A549 (cell line): ENCODE data around the gene ITGB2. TPM values are rescaled to one million over a fixed set of nuclear protein-coding genes. Genes with fewer than 3 reads are reported as not detected.

ENCODE experiments used
- ATAC-seq, 2 experiments: fragments of 200-7000 bp in 1 of 2; fragments of >200 bp in 1 of 2; cut with Nextera tagmentation in 1 of 2; cut with Tn5 transposase in 1 of 2; 3 replicates each; pipeline versions ENCODE4 v1.8.0 to v1.9.1; 2018 to 2020; ENCODE audit warnings: mild to moderate bottlenecking in 1 of 2, moderate library complexity in 1 of 2
- CTCF ChIA-PET: fragments of 300-600 bp; sonication (Branson Sonifier 250); formaldehyde crosslinking; extraction: SDS; loops from one replicate; lab custom pipeline; 2021; ENCODE audit warnings: antibody characterized with exemption, inconsistent platforms; lab: Yijun Ruan, JAX
- POLR2A ChIA-PET: fragments of 350-600 bp; formaldehyde crosslinking; extraction: SDS; loops from one replicate; lab custom pipeline; 2021; ENCODE audit warnings: antibody characterized with exemption, inconsistent platforms; lab: Yijun Ruan, JAX
- DNase-seq, 2 experiments: peaks; one replicate each; pipeline versions ENCODE4 v3.0.0 to v3.0.0-alpha.2; 2011 to 2016; ENCODE audit warnings: low read depth in 1 of 2, low spot score in 1 of 2
- FAIRE-seq: peaks from 2 replicates; lab custom pipeline; 2011; peaks lifted over from hg19 to GRCh38; lab: Jason Lieb, UNC
- H3K27ac ChIP-seq, 2 experiments: fragments of >200 bp; sonication (Bioruptor Twin); formaldehyde crosslinking; 3 replicates each; pipeline ENCODE4 v1.5.1; 2016 to 2017
- H3K4me1 ChIP-seq: fragments of >200 bp; sonication (Bioruptor Twin); formaldehyde crosslinking; 3 replicates; pipeline ENCODE4 v1.6.1; 2016
- H3K4me2 ChIP-seq: fragments of >200 bp; sonication (Bioruptor Twin); formaldehyde crosslinking; 3 replicates; pipeline ENCODE4 v1.6.1; 2016
- H3K4me3 ChIP-seq: fragments of >200 bp; sonication (Bioruptor Twin); formaldehyde crosslinking; 3 replicates; pipeline ENCODE4 v1.5.1; 2016
- H3K9me3 ChIP-seq: fragments of >200 bp; sonication (Bioruptor Twin); formaldehyde crosslinking; 3 replicates; pipeline ENCODE4 v1.6.1; 2016
- CBX2 ChIP-seq: fragments of 200-600 bp; sonication (generic); IDR thresholded peaks from 2 replicates; pipeline ENCODE4 v1.6.1; 2016; ENCODE audit warnings: low read depth, mild to moderate bottlenecking, borderline replicate concordance
- CBX8 ChIP-seq: fragments of 200-600 bp; sonication (generic); IDR thresholded peaks from 2 replicates; pipeline ENCODE4 v1.6.1; 2016
- CEBPB ChIP-seq, 2 experiments: fragments of >200 bp in 1 of 2; sonication (Bioruptor Twin) in 1 of 2; formaldehyde crosslinking in 1 of 2; IDR thresholded peaks; 2 replicates each; pipeline ENCODE4 v1.6.1; 2012 to 2016
- EHF ChIP-seq: fragments of 250-450 bp; sonication (Bioruptor Pico); IDR thresholded peaks from 2 replicates; pipeline ENCODE4 v1.5.0; 2020; ENCODE audit warnings: mild to moderate bottlenecking
- EHMT2 ChIP-seq: fragments of 200-600 bp; sonication (generic); IDR thresholded peaks from 2 replicates; pipeline ENCODE4 v1.6.1; 2016; ENCODE audit warnings: antibody characterized with exemption, low read depth, mild to moderate bottlenecking, moderate library complexity
- ESRRA ChIP-seq: fragments of 150-350 bp; IDR thresholded peaks from 2 replicates; pipeline ENCODE4 v1.6.1; 2014; ENCODE audit warnings: mild to moderate bottlenecking, low read length, borderline replicate concordance
- FOSB ChIP-seq: fragments of 250-450 bp; sonication (Bioruptor Pico); IDR thresholded peaks from 2 replicates; pipeline ENCODE4 v1.5.0; 2020; ENCODE audit warnings: mild to moderate bottlenecking, moderate library complexity
- FOSL2 ChIP-seq, 2 experiments: fragments of 450-650 bp in 1 of 2; fragments of >200 bp in 1 of 2; sonication (Bioruptor Twin) in 1 of 2; formaldehyde crosslinking; IDR thresholded peaks; 2 replicates each; pipeline versions ENCODE4 v1.5.0 to v1.6.1; 2016 to 2020; ENCODE audit warnings: mild to moderate bottlenecking in 1 of 2, moderate library complexity in 1 of 2
- HOXA7 ChIP-seq: fragments of 250-450 bp; sonication (Bioruptor Pico); IDR thresholded peaks from 2 replicates; pipeline ENCODE4 v1.5.0; 2020; ENCODE audit warnings: mild to moderate bottlenecking, moderate library complexity
- HOXB5 ChIP-seq: fragments of 250-450 bp; sonication (Bioruptor Pico); IDR thresholded peaks from 2 replicates; pipeline ENCODE4 v1.5.0; 2020; ENCODE audit warnings: mild to moderate bottlenecking, moderate library complexity
- MYC ChIP-seq: IDR thresholded peaks from 2 replicates; pipeline ENCODE4 v1.6.1; 2012; ENCODE audit warnings: mild to moderate bottlenecking, inconsistent platforms, low read length, improper control_type of control experiment, borderline replicate concordance
- POLR2A ChIP-seq: IDR thresholded peaks from 2 replicates; pipeline ENCODE4 v1.6.1; 2012; ENCODE audit warnings: mild to moderate bottlenecking, low read length
- TP53 ChIP-seq: fragments of 250-450 bp; sonication (Bioruptor Pico); IDR thresholded peaks from 2 replicates; pipeline ENCODE4 v1.5.0; 2021; ENCODE audit warnings: mild to moderate bottlenecking, moderate library complexity
- ZFP36 ChIP-seq: fragments of 450-650 bp; IDR thresholded peaks from 2 replicates; pipeline ENCODE4 v1.6.1; 2014; ENCODE audit warnings: borderline replicate concordance; ENCODE audit not compliant: partially characterized antibody
- WGBS: methylation state at CpG from one replicate; pipeline ENCODE4 v1.1.6; 2017; ENCODE audit errors: missing lambda C conversion rate; 5-methylcytosine and 5-hydroxymethylcytosine counted together
- polyA plus RNA-seq, 4 experiments: library from polyadenylated mRNA; depleted of rRNA in 3 of 4; stranded (reverse); fragments of >200 nt; fragmentation: RNase III in 1 of 4; extraction: RNeasy Plus Mini Kit Qiagen cat#74134 plus additional on column Dnase treatment in 1 of 4; gene quantifications; 2 replicates in 3 of 4; 3 replicates in 1 of 4; pipeline ENCODE4 v1.2.3, GENCODE V29; 2011 to 2017
- TF ChIP-seq, protein P1 (sequence below): IDR thresholded peaks from 2 replicates; pipeline ENCODE4 v1.6.1; 2012
- TF ChIP-seq, protein P2 (sequence below): fragments of 250-450 bp; sonication (Bioruptor Pico); IDR thresholded peaks from 2 replicates; pipeline ENCODE4 v1.5.0; 2021; ENCODE audit warnings: mild to moderate bottlenecking, moderate library complexity, borderline replicate concordance
- TF ChIP-seq, protein P3 (sequence below): IDR thresholded peaks from 2 replicates; pipeline ENCODE4 v1.6.1; 2012; ENCODE audit warnings: low read depth, borderline replicate concordance
- TF ChIP-seq, protein P4 (sequence below): fragments of 200-600 bp; sonication (generic); IDR thresholded peaks from 2 replicates; pipeline ENCODE4 v1.6.1; 2016; ENCODE audit warnings: antibody characterized with exemption, mild to moderate bottlenecking, moderate library complexity
- TF ChIP-seq, protein P5 (sequence below): fragments of 250-450 bp; sonication (Bioruptor Pico); IDR thresholded peaks from 2 replicates; pipeline ENCODE4 v1.5.0; 2020; ENCODE audit warnings: low read depth, mild to moderate bottlenecking, moderate library complexity
- TF ChIP-seq, protein P6 (sequence below): IDR thresholded peaks from 2 replicates; pipeline ENCODE4 v1.6.1; 2012

ITGB2 gene
- polyA plus RNA-seq, 2 of the 4 experiments (the other 2 are of a cell fraction): 0.46 to 0.59 TPM

DNA sequence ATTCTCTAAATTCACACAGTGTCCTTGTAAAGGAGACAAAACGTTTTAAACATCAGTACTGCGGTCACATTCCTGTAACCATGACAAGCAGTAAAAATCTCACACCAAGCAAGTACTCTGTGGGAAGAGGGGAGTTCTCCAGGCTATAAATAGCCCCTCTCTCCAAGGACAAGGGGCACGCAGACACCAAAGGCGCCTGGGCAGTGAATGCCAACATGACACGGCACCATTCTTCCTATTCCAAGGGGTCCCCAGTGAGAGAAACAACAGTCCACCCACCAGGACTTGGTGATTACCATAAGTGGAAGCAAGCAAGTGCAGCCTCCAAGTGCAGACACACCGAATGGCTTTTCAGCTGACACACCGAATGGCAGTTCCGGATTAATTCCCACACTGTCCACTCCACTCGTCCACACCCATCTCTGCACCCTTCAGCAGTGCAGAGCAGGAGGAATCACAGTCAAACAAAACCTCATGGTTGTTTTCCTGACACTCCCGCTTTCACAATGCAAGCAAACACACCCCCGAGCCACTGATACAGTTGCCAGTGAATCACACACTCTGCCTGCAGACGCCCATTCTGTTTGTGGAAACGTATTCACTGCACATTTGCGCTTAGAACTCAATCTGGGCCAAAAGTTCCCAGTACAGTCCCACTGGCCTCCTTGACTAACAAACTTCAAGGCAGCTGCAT, 49.0 kb downstream of the ITGB2 start:
- H3K4me2 ChIP-seq: peak overlapping the region; percentile 99
- WGBS: 15% methylated on average over 13 of the region's 14 CpGs
- ChIA-PET CTCF (interaction anchor here (2.7 kb wide), 1 partner anchor 56 kb away, joined by 7 read pairs; no protein-coding TSS in a partner anchor), POLR2A (interaction anchor here (2.3 kb wide), 1 partner anchor 56 kb away, joined by 28 read pairs; no protein-coding TSS in a partner anchor)
- FAIRE-seq: no peak
- DNase-seq: peak in 1 of 2 experiments; percentile 39
- TF ChIP-seq FOSL2 (IDR thresholded peaks at IDR 0.05) (no peak), FOSL2 (CRISPR knock-in tag; IDR thresholded peaks at IDR 0.05) (no peak), FOSB (CRISPR knock-in tag) (no peak)
- TF ChIP-seq, protein P1, sequence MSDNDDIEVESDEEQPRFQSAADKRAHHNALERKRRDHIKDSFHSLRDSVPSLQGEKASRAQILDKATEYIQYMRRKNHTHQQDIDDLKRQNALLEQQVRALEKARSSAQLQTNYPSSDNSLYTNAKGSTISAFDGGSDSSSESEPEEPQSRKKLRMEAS: 0 out of 2 replicates have a peak, but pooled peaks have one; percentile 25
- TF ChIP-seq, all 56 proteins: peak for 1
- peak overlapping the region; percentile 86 for H3K4me3 ChIP-seq
- H3K9me3 ChIP-seq: no peaks in the 10 kb centered on the region
- peak overlapping the region; percentile 92 to 97; a peak in 5 of 6 replicates for H3K27ac ChIP-seq
- ATAC-seq: peak in 1 of 2 experiments; percentile 10; a peak in 3 of 6 replicates
- H3K4me1 ChIP-seq: peaks cover 61% of the 10 kb centered on the region

DNA sequence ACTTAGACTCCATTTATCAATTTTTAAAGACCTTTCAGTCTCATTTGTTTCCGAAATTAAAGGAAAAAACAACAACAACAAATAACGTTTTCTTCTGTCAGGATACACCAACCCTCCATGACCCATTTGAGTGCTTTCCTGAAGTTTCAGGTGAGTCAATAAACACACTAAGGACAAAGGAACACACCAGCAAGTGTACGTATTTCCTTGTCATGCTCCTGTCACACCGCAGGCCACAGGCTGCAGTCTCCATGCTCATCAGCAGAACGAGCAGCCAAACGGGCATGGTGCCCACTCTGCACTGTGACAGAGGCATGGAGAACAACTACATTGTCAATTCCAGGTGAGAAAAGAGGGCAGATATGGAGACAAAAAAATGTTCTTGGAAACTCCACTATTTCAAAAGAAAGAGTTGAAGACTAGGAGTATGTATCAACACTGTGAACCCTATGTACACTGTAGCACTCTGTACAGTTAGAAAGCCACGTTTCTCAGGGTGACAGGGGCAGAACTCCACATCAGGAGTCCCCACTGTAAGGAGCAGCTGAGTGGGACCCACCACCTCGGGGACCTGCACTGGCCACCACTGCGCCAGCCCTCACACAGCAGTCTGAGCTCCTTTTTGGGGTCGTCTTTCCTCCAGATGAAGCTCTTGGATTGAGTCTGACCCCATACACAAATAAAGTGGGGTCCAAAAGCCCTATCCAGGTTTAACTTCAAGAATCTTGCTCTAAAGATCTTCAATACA, 49.8 kb downstream of the ITGB2 start:
- FAIRE-seq: no peak
- peaks cover 65% of the 10 kb centered on the region for H3K4me1 ChIP-seq
- WGBS: 25% methylated on average over 9 of the region's 10 CpGs

More for the DNA sequence above, 49.8 kb downstream of the ITGB2 start:
- Histone ChIP-seq H3K4me3 (peak overlapping the region; percentile 86; the same call in 2 of the 3 replicates), H3K9me3 (no peaks in the 10 kb centered on the region), H3K27ac (peak overlapping the region; percentile 92 to 97), H3K4me2 (peak overlapping the region; percentile 99)
- TF ChIP-seq ESRRA (no peak), POLR2A (no peak), TP53 (CRISPR knock-in tag) (no peak), CBX2 (no peak), ZFP36 (no peak), EHMT2 (no peak), CEBPB (IDR thresholded peaks at IDR 0.05) (no peak), EHF (no peak), MYC (no peak), CBX8 (no peak), HOXB5 (no peak), HOXA7 (CRISPR knock-in tag) (no peak)
- TF ChIP-seq, protein P2, sequence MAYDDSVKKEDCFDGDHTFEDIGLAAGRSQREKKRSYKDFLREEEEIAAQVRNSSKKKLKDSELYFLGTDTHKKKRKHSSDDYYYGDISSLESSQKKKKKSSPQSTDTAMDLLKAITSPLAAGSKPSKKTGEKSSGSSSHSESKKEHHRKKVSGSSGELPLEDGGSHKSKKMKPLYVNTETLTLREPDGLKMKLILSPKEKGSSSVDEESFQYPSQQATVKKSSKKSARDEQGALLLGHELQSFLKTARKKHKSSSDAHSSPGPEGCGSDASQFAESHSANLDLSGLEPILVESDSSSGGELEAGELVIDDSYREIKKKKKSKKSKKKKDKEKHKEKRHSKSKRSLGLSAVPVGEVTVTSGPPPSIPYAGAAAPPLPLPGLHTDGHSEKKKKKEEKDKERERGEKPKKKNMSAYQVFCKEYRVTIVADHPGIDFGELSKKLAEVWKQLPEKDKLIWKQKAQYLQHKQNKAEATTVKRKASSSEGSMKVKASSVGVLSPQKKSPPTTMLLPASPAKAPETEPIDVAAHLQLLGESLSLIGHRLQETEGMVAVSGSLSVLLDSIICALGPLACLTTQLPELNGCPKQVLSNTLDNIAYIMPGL (CRISPR knock-in tag): no peak
- TF ChIP-seq, protein P3, sequence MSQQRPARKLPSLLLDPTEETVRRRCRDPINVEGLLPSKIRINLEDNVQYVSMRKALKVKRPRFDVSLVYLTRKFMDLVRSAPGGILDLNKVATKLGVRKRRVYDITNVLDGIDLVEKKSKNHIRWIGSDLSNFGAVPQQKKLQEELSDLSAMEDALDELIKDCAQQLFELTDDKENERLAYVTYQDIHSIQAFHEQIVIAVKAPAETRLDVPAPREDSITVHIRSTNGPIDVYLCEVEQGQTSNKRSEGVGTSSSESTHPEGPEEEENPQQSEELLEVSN: no peak
- TF ChIP-seq, protein P4, sequence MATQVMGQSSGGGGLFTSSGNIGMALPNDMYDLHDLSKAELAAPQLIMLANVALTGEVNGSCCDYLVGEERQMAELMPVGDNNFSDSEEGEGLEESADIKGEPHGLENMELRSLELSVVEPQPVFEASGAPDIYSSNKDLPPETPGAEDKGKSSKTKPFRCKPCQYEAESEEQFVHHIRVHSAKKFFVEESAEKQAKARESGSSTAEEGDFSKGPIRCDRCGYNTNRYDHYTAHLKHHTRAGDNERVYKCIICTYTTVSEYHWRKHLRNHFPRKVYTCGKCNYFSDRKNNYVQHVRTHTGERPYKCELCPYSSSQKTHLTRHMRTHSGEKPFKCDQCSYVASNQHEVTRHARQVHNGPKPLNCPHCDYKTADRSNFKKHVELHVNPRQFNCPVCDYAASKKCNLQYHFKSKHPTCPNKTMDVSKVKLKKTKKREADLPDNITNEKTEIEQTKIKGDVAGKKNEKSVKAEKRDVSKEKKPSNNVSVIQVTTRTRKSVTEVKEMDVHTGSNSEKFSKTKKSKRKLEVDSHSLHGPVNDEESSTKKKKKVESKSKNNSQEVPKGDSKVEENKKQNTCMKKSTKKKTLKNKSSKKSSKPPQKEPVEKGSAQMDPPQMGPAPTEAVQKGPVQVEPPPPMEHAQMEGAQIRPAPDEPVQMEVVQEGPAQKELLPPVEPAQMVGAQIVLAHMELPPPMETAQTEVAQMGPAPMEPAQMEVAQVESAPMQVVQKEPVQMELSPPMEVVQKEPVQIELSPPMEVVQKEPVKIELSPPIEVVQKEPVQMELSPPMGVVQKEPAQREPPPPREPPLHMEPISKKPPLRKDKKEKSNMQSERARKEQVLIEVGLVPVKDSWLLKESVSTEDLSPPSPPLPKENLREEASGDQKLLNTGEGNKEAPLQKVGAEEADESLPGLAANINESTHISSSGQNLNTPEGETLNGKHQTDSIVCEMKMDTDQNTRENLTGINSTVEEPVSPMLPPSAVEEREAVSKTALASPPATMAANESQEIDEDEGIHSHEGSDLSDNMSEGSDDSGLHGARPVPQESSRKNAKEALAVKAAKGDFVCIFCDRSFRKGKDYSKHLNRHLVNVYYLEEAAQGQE: no peak
- TF ChIP-seq, protein P1: no peak
- TF ChIP-seq, protein P5, sequence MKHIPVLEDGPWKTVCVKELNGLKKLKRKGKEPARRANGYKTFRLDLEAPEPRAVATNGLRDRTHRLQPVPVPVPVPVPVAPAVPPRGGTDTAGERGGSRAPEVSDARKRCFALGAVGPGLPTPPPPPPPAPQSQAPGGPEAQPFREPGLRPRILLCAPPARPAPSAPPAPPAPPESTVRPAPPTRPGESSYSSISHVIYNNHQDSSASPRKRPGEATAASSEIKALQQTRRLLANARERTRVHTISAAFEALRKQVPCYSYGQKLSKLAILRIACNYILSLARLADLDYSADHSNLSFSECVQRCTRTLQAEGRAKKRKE (CRISPR knock-in tag): no peak
- TF ChIP-seq, protein P6, sequence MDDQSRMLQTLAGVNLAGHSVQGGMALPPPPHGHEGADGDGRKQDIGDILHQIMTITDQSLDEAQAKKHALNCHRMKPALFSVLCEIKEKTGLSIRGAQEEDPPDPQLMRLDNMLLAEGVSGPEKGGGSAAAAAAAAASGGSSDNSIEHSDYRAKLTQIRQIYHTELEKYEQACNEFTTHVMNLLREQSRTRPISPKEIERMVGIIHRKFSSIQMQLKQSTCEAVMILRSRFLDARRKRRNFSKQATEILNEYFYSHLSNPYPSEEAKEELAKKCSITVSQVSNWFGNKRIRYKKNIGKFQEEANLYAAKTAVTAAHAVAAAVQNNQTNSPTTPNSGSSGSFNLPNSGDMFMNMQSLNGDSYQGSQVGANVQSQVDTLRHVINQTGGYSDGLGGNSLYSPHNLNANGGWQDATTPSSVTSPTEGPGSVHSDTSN: no peak
- ATAC-seq (no peak), DNase-seq (no peak)
- ChIA-PET CTCF (no interaction called here), POLR2A (no interaction called here)
